ENCODE measurements around the gene IZUMO1. TPM values are rescaled to one million over a fixed set of nuclear protein-coding genes. Genes with fewer than 3 reads are reported as not detected.
"Not testable (repeated sequence)": the region's sequence is repeated elsewhere in the genome, so short reads cannot be mapped to it uniquely, and the experiment has no call there.

The IZUMO1 gene
- total and polyA plus RNA-seq, 2 experiments from 2014 or later: not detected

DNA sequence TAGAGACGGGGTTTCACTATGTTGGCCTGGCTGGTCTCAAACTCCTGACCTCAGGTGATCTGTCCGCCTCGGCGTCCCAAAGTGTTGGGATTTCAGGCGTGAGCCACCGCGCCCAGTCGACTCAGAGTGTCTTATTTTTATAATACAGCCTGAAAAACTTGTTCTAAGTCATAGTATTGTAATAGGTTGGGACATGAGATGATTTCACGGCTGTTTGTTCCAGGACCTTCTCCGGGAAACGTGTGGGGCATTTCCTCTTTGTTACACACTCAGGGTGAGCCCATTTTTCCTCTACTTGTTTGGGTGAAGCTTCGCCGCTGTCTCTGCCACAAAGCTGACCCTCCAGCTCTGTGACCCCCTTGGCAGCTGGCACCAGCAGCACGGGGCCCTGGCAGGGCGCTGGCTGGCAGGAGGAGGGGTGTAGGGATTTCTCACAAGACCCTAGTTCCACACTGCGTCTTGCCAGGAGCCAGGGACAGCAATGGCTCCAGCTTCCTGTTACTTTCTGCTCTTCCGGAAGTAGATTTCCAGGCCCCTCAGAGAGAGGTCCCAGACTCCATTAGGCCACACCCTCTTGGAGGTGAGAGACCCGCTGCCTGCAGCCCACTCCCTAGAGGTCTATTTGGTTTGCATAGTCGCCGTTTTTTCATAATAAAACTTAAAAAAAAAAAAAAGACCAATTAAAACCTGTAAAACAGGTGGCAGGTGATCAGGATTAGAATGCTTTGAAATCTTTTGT, 24.2 kb upstream of the IZUMO1 start:
- 64 to 67% methylated on average over 20 of the region's 20 CpGs for WGBS, 2 experiments (ENCODE audit: low coverage in 1 of 2, low lambda C conversion rate in 2 of 2, missing lambda C conversion rate in 2 of 2)
- Histone ChIP-seq H3K4me3 (no peak overlapping the region), H3F3A (ENCODE audit: insufficient read depth) (no peaks in the 10 kb centered on the region), H3K4me2 (ENCODE audit: unreplicated experiment) (no peak overlapping the region), H2AFZ (peak overlapping the region; percentile 41), H3K9me3 (ENCODE audit: low read depth) (no peaks in the 10 kb centered on the region), H3K79me2 (ENCODE audit: insufficient read depth) (no peaks in the 10 kb centered on the region), H3K9me2 (ENCODE audit: insufficient read depth) (no peaks in the 10 kb centered on the region), H3K36me3 (ENCODE audit: low read depth) (no peaks in the 10 kb centered on the region), H3K27ac (no peak overlapping the region), H3K9ac (no peak overlapping the region), H4K20me1 (ENCODE audit: insufficient read depth) (no peaks in the 10 kb centered on the region), H3K4me1 (ENCODE audit: insufficient read depth) (no peaks in the 10 kb centered on the region), H3K27me3 (replicated peaks; ENCODE audit: insufficient read depth) (no peaks in the 10 kb centered on the region; the same call in none of the 2 replicates)
- in situ Hi-C loops (cut with MboI): no loop called here
- DNase-seq: no peak
- TF ChIP-seq EZH2 (IDR thresholded peaks at IDR 0.05; ENCODE audit: insufficient read depth, poor library complexity, severe bottlenecking) (no peak), EZH2phosphoT487 (IDR thresholded peaks at IDR 0.05; ENCODE audit: insufficient read depth, low read depth) (no peak)

DNA sequence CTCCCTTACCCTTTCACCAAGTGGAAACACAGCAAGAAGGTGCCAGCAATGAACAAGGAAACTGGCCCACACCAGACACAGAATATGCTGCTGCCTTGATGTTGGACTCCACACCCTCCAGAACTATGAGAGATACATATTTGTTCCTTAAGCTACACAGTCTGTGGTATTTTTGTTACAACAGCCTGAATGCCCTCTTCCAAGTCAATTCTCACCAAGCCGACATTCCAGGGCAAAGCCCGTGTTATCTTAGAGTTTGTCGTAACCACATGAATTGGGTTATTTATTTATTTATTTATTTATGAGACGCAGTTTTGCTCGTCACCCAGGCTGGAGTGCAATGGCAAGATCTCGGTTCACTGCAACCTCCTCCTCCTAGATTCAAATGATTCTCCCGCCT, 23.6 kb upstream of the IZUMO1 start:
- no peaks in the 10 kb centered on the region for H3K79me2 ChIP-seq (ENCODE audit: insufficient read depth)
- no peaks in the 10 kb centered on the region for H3K36me3 ChIP-seq (ENCODE audit: low read depth)
- H3K4me1 ChIP-seq (ENCODE audit: insufficient read depth): no peaks in the 10 kb centered on the region
- H3K9me2 ChIP-seq (ENCODE audit: insufficient read depth): no peaks in the 10 kb centered on the region
- no peaks in the 10 kb centered on the region; the same call in none of the 2 replicates for H3K27me3 ChIP-seq (replicated peaks; ENCODE audit: insufficient read depth)
- peak; percentile 58 for DNase-seq
- in situ Hi-C loops (cut with MboI): no loop called here
- TF ChIP-seq EZH2phosphoT487 (IDR thresholded peaks at IDR 0.05; ENCODE audit: insufficient read depth, low read depth) (no peak), EZH2 (IDR thresholded peaks at IDR 0.05; ENCODE audit: insufficient read depth, poor library complexity, severe bottlenecking) (no peak)
- no peaks in the 10 kb centered on the region for H4K20me1 ChIP-seq (ENCODE audit: insufficient read depth)
- H3K4me2 ChIP-seq (ENCODE audit: unreplicated experiment): no peak overlapping the region
- 52 to 61% methylated on average over 7 of the region's 7 CpGs for WGBS, 2 experiments (ENCODE audit: low coverage in 1 of 2, low lambda C conversion rate in 2 of 2, missing lambda C conversion rate in 2 of 2)
- H2AFZ ChIP-seq: no peak overlapping the region
- no peak overlapping the region for H3K4me3 ChIP-seq
- H3F3A ChIP-seq (ENCODE audit: insufficient read depth): no peaks in the 10 kb centered on the region
- H3K9ac ChIP-seq: no peak overlapping the region
- H3K9me3 ChIP-seq (ENCODE audit: low read depth): no peaks in the 10 kb centered on the region
- no peak overlapping the region for H3K27ac ChIP-seq

DNA sequence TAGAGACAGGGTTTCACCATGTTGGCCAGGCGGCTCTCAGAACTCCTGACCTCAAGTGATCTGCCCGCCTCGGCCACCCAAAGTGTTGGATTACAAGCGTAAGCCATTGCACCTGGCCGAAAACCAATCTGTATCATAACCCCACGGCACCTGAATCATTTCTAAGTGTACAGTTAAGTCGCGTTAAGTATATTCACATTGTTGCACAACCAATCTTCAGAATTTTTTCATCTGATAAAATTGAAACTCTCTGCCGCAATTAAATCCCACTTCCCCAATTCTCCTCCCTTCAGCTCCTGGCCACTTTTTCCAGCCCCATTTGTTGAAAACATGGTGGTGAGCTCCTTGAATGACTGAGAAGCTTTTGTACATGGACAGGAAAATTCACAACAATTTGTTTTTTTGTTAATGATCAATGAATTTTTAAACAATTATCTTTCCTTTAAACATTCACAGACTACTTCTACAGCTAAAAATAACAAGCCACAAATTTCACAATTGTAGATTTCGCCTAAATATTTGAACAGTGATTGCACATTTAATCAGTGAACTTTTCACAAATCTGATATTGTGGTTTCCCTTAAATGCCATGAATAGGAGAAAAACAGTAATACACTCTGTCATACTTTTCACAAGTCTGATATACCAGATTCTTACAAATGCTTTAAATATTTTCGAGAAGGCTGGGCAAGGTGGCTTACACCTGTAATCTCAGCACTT, 22.4 kb upstream of the IZUMO1 start:
- H3K9ac ChIP-seq: no peak overlapping the region
- H3K4me2 ChIP-seq (ENCODE audit: unreplicated experiment): no peak overlapping the region
- no peak for DNase-seq
- H3K4me3 ChIP-seq: no peak overlapping the region
- no peaks in the 10 kb centered on the region for H3K9me3 ChIP-seq (ENCODE audit: low read depth)
- WGBS, 2 experiments (ENCODE audit: low coverage in 1 of 2, low lambda C conversion rate in 2 of 2, missing lambda C conversion rate in 2 of 2): 70 to 71% methylated on average over 11 of the region's 11 CpGs
- H3K9me2 ChIP-seq (ENCODE audit: insufficient read depth): no peaks in the 10 kb centered on the region
- no peaks in the 10 kb centered on the region for H3K79me2 ChIP-seq (ENCODE audit: insufficient read depth)
- H3K4me1 ChIP-seq (ENCODE audit: insufficient read depth): no peaks in the 10 kb centered on the region
- no peak overlapping the region for H2AFZ ChIP-seq
- in situ Hi-C loops (cut with MboI): no loop called here
- TF ChIP-seq EZH2 (IDR thresholded peaks at IDR 0.05; ENCODE audit: insufficient read depth, poor library complexity, severe bottlenecking) (no peak), EZH2phosphoT487 (IDR thresholded peaks at IDR 0.05; ENCODE audit: insufficient read depth, low read depth) (no peak)
- no peak overlapping the region for H3K27ac ChIP-seq
- H3F3A ChIP-seq (ENCODE audit: insufficient read depth): no peaks in the 10 kb centered on the region
- H3K27me3 ChIP-seq (replicated peaks; ENCODE audit: insufficient read depth): no peaks in the 10 kb centered on the region; the same call in none of the 2 replicates
- H3K36me3 ChIP-seq (ENCODE audit: low read depth): no peaks in the 10 kb centered on the region
- H4K20me1 ChIP-seq (ENCODE audit: insufficient read depth): no peaks in the 10 kb centered on the region

DNA sequence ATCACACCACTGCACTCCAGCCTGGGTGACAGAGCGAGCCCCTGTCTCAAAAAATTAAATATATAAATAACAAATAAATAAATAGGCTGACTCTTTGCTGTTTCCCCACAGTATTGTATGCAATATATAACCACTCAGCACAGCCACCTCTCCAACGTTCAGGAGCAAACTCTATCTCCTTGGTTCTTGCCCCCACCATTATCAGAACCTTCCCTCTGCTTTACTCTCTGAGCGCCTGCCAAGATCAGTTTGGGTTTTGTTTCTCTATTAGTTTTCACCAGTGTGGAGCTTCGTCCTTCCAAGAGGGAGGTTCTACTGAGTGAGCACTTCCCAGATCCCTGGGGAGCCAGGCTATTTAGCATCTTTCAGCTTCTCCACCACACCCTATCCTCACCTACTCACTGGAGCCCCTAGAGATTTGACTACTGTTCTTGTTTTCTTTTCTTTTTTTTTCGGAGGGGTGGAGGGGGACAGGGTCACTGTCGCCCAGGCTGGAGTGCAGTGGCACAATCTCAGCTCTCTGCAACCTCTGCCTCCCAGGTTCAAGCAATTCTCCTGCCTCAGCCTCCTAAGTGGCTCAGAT, 21.6 kb upstream of the IZUMO1 start:
- H3K27ac ChIP-seq; H3K27me3 ChIP-seq (replicated peaks; ENCODE audit: insufficient read depth); H3K9me2 ChIP-seq (ENCODE audit: insufficient read depth); H4K20me1 ChIP-seq (ENCODE audit: insufficient read depth); H3K9ac ChIP-seq; H3K79me2 ChIP-seq (ENCODE audit: insufficient read depth); H3F3A ChIP-seq (ENCODE audit: insufficient read depth); H3K4me3 ChIP-seq; H3K9me3 ChIP-seq (ENCODE audit: low read depth); H3K4me1 ChIP-seq (ENCODE audit: insufficient read depth); DNase-seq; H3K4me2 ChIP-seq (ENCODE audit: unreplicated experiment); in situ Hi-C loops (cut with MboI); H2AFZ ChIP-seq; H3K36me3 ChIP-seq (ENCODE audit: low read depth): not testable (repeated sequence)
- WGBS, 2 experiments (ENCODE audit: low coverage in 1 of 2, low lambda C conversion rate in 2 of 2, missing lambda C conversion rate in 2 of 2): 25 to 32% methylated on average over 6 of the region's 6 CpGs

DNA sequence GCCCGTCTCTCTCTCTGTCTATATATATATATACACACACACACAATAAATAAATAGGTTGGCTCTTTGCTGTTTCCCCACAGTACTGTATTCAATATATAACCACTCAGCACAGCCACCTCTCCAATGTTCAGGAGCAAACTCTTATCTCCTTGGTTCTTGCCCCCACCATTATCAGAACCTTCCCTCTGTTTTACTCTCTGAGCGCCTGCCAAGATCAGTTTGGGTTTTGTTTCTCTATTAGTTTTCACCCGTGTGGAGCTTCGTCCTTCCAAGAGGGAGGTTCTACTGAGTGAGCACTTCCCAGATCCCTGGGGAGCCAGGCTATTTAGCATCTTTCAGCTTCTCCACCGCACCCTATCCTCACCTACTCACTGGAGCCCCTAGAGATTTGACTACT, 19.1 kb upstream of the IZUMO1 start:
- 30 to 35% methylated on average over 5 of the region's 5 CpGs for WGBS, 2 experiments (ENCODE audit: low coverage in 1 of 2, low lambda C conversion rate in 2 of 2, missing lambda C conversion rate in 2 of 2)
- not testable (repeated sequence) for H3K79me2 ChIP-seq (ENCODE audit: insufficient read depth)

More for the DNA sequence above, 19.1 kb upstream of the IZUMO1 start:
- H3K27me3 ChIP-seq (replicated peaks; ENCODE audit: insufficient read depth); H3K4me3 ChIP-seq; H3K9me3 ChIP-seq (ENCODE audit: low read depth); H3K4me1 ChIP-seq (ENCODE audit: insufficient read depth); DNase-seq; H3K27ac ChIP-seq; in situ Hi-C loops (cut with MboI); H3K9ac ChIP-seq; H3K36me3 ChIP-seq (ENCODE audit: low read depth); H3K4me2 ChIP-seq (ENCODE audit: unreplicated experiment); H3K9me2 ChIP-seq (ENCODE audit: insufficient read depth); H2AFZ ChIP-seq; H3F3A ChIP-seq (ENCODE audit: insufficient read depth); H4K20me1 ChIP-seq (ENCODE audit: insufficient read depth): not testable (repeated sequence)

All from GM23248 (cell line).